H1 (cell line): ENCODE measurements around the gene SLC2A4. TPM values are rescaled to one million over a fixed set of nuclear protein-coding genes. Genes with fewer than 3 reads are reported as not detected.

Experiments
- CTCF ChIA-PET: fragments of 300-600 bp; sonication (Branson Sonifier 250); formaldehyde crosslinking; loops from one replicate; lab custom pipeline; 2021; ENCODE audit not compliant: partially characterized antibody; lab: Charles Lee
- POLR2A ChIA-PET: fragments of 300-600 bp; sonication (Branson Sonifier 250); formaldehyde crosslinking; loops from one replicate; lab custom pipeline; 2021; ENCODE audit warnings: inconsistent platforms; ENCODE audit not compliant: partially characterized antibody; lab: Charles Lee
- DNase-seq, 2 experiments: peaks; one replicate each; pipeline versions ENCODE4 v3.0.0 to v3.0.0-alpha.2; 2010 to 2022; ENCODE audit warnings: low spot score in 2 of 2, low read depth in 1 of 2, mixed read lengths in 1 of 2
- FAIRE-seq: peaks from 2 replicates; lab custom pipeline; 2011; peaks lifted over from hg19 to GRCh38; lab: Jason Lieb, UNC
- H2AFZ ChIP-seq: 2 replicates; pipeline ENCODE4 v1.8.1; 2012; ENCODE audit warnings: low read length, inconsistent platforms
- H2AK5ac ChIP-seq: 2 replicates; pipeline ENCODE4 v1.6.1; 2013; ENCODE audit warnings: low read depth, low read length
- H2BK120ac ChIP-seq: replicated peaks from 2 replicates; pipeline ENCODE3; 2013; ENCODE audit warnings: low read depth, low read length, inconsistent platforms
- H2BK12ac ChIP-seq: 2 replicates; pipeline ENCODE4 v1.6.1; 2013; ENCODE audit warnings: low read depth, low read length
- H2BK15ac ChIP-seq: 2 replicates; pipeline ENCODE4 v1.6.1; 2013; ENCODE audit warnings: low read length
- H2BK20ac ChIP-seq: 2 replicates; pipeline ENCODE4 v1.6.1; 2013; ENCODE audit warnings: low read length
- H2BK5ac ChIP-seq: 2 replicates; pipeline ENCODE4 v1.6.1; 2013; ENCODE audit warnings: low read depth, low read length
- H3K14ac ChIP-seq: 2 replicates; pipeline ENCODE4 v1.6.1; 2013; ENCODE audit warnings: inconsistent platforms; ENCODE audit not compliant: insufficient read length
- H3K18ac ChIP-seq: 2 replicates; pipeline ENCODE4 v1.6.1; 2013; ENCODE audit warnings: low read length; ENCODE audit errors: extremely low read depth
- H3K23ac ChIP-seq: 2 replicates; pipeline ENCODE4 v1.6.1; 2013; ENCODE audit warnings: inconsistent platforms; ENCODE audit not compliant: insufficient read length
- H3K23me2 ChIP-seq: 2 replicates; pipeline ENCODE4 v1.6.1; 2013; ENCODE audit warnings: low read depth, low read length
- H3K27ac ChIP-seq: 2 replicates; pipeline ENCODE4 v1.6.1; 2011; ENCODE audit warnings: low read depth, low read length, inconsistent platforms
- H3K27me3 ChIP-seq, 4 experiments: replicated peaks in 1 of 4; 1 replicate in 1 of 4; 2 replicates in 3 of 4; pipeline versions ENCODE4 v1.6.1 to v1.8.1; 2011 to 2013; ENCODE audit warnings: low read length in 3 of 4, mild to moderate bottlenecking in 3 of 4, inconsistent platforms in 2 of 4, mixed read lengths in 2 of 4, moderate library complexity in 1 of 4; ENCODE audit not compliant: control insufficient read depth in 3 of 4, insufficient read depth in 3 of 4; ENCODE audit errors: extremely low read depth in 1 of 4
- H3K36me3 ChIP-seq, 4 experiments: 2 replicates each; pipeline versions ENCODE4 v1.6.1 to v1.8.1; 2011 to 2013; ENCODE audit warnings: mild to moderate bottlenecking in 4 of 4, low read length in 3 of 4, moderate library complexity in 2 of 4, control low read depth in 1 of 4, inconsistent platforms in 1 of 4; ENCODE audit not compliant: insufficient read depth in 4 of 4, control insufficient read depth in 2 of 4
- H3K4ac ChIP-seq: replicated peaks from 2 replicates; pipeline ENCODE3; 2013; ENCODE audit warnings: low read length, low read depth, mixed read lengths, inconsistent platforms; ENCODE audit not compliant: insufficient read length
- H3K4me1 ChIP-seq, 4 experiments: replicated peaks in 1 of 4; 1 replicate in 1 of 4; 2 replicates in 3 of 4; pipeline versions ENCODE4 v1.6.1 to v1.8.1; 2011 to 2013; ENCODE audit warnings: low read length in 3 of 4, inconsistent platforms in 2 of 4, mixed read lengths in 1 of 4; ENCODE audit not compliant: insufficient read depth in 4 of 4, control insufficient read depth in 3 of 4
- H3K4me2 ChIP-seq, 2 experiments: 2 replicates each; pipeline versions ENCODE4 v1.6.1 to v1.8.1; 2011 to 2013; ENCODE audit warnings: low read depth in 2 of 2, low read length in 2 of 2, control low read depth in 1 of 2, inconsistent platforms in 1 of 2, mild to moderate bottlenecking in 1 of 2; ENCODE audit not compliant: insufficient read depth in 1 of 2
- H3K4me3 ChIP-seq, 4 experiments: fragments of 200-600, 300-600 bp in 1 of 4; sonication (generic), shearing (Covaris generic), sonication (Bioruptor Twin) in 1 of 4; 2 replicates each; pipeline versions ENCODE4 v1.5.1 to v1.8.1; 2011 to 2016; ENCODE audit warnings: low read length in 4 of 4, low read depth in 3 of 4, control low read depth in 2 of 4, inconsistent platforms in 2 of 4, mild to moderate bottlenecking in 2 of 4, mixed read lengths in 1 of 4, moderate library complexity in 1 of 4; ENCODE audit not compliant: insufficient read depth in 2 of 4; ENCODE audit errors: extremely low read depth in 1 of 4
- H3K56ac ChIP-seq: replicated peaks from 2 replicates; pipeline ENCODE3; 2013; ENCODE audit warnings: low read depth, mild to moderate bottlenecking, mixed read lengths, low read length, inconsistent platforms; ENCODE audit not compliant: insufficient read length
- H3K79me1 ChIP-seq: 2 replicates; pipeline ENCODE4 v1.6.1; 2013; ENCODE audit warnings: low read depth, low read length, control low read depth
- H3K79me2 ChIP-seq, 2 experiments: 2 replicates each; pipeline versions ENCODE4 v1.6.1 to v1.8.1; 2012 to 2013; ENCODE audit warnings: low read length in 2 of 2, mild to moderate bottlenecking in 2 of 2, inconsistent platforms in 1 of 2; ENCODE audit not compliant: insufficient read depth in 2 of 2, control insufficient read depth in 1 of 2
- H3K9ac ChIP-seq, 4 experiments: replicated peaks in 1 of 4; 1 replicate in 1 of 4; 2 replicates in 3 of 4; pipeline versions ENCODE4 v1.6.1 to v1.8.1; 2011 to 2013; ENCODE audit warnings: low read depth in 3 of 4, low read length in 3 of 4, control low read depth in 2 of 4, mild to moderate bottlenecking in 2 of 4, moderate library complexity in 2 of 4, inconsistent platforms in 1 of 4; ENCODE audit errors: extremely low read depth in 1 of 4
- H3K9me3 ChIP-seq, 2 experiments: 2 replicates each; pipeline versions ENCODE4 v1.6.1 to v1.8.1; 2012 to 2013; ENCODE audit warnings: mild to moderate bottlenecking in 2 of 2, moderate library complexity in 2 of 2, control low read depth in 1 of 2, inconsistent platforms in 1 of 2, low read depth in 1 of 2, low read length in 1 of 2, mixed read lengths in 1 of 2; ENCODE audit not compliant: insufficient read depth in 2 of 2
- H4K20me1 ChIP-seq, 2 experiments: replicated peaks in 1 of 2; 2 replicates each; pipeline versions ENCODE3 to v1.8.1; 2011 to 2013; ENCODE audit warnings: inconsistent platforms in 2 of 2, low read length in 2 of 2, mild to moderate bottlenecking in 1 of 2; ENCODE audit not compliant: insufficient read depth in 2 of 2, control insufficient read depth in 1 of 2
- H4K5ac ChIP-seq: 2 replicates; pipeline ENCODE4 v1.6.1; 2013; ENCODE audit warnings: low read length, low read depth, mixed read lengths, inconsistent platforms; ENCODE audit not compliant: insufficient read length
- H4K8ac ChIP-seq: 2 replicates; pipeline ENCODE4 v1.8.0; 2013; ENCODE audit warnings: mild to moderate bottlenecking, moderate library complexity, low read length, inconsistent platforms; ENCODE audit not compliant: insufficient read depth; ENCODE audit errors: extremely low read depth
- H4K91ac ChIP-seq: replicated peaks from 2 replicates; pipeline ENCODE3; 2013; ENCODE audit warnings: low read length, mixed read lengths, inconsistent platforms; ENCODE audit not compliant: insufficient read length
- ATF3 ChIP-seq: IDR thresholded peaks from 2 replicates; pipeline ENCODE4 v1.6.1; 2011; ENCODE audit warnings: low read depth, mild to moderate bottlenecking, low read length; ENCODE audit not compliant: insufficient read depth
- BACH1 ChIP-seq: IDR thresholded peaks from 2 replicates; pipeline ENCODE4 v1.6.1; 2012; ENCODE audit warnings: low read length, improper control_type of control experiment
- CHD1 ChIP-seq: IDR thresholded peaks from 2 replicates; pipeline ENCODE4 v1.6.1; 2012; ENCODE audit warnings: low read depth, low read length, improper control_type of control experiment
- PHF8 ChIP-seq: fragments of 200-600 bp; sonication (generic); conservative IDR thresholded peaks from 2 replicates; pipeline ENCODE4 v1.7.1; 2012; ENCODE audit warnings: low read depth, mild to moderate bottlenecking, inconsistent platforms, low read length, moderate library complexity
- SIN3A ChIP-seq, 2 experiments: IDR thresholded peaks in 1 of 2; conservative IDR thresholded peaks in 1 of 2; 2 replicates each; pipeline ENCODE4 v1.6.1; 2011 to 2012; ENCODE audit warnings: low read length in 2 of 2, improper control_type of control experiment in 1 of 2, low read depth in 1 of 2, mild to moderate bottlenecking in 1 of 2
- SP4 ChIP-seq: IDR thresholded peaks from 2 replicates; pipeline ENCODE4 v1.6.1; 2012; ENCODE audit warnings: low read length, inconsistent platforms
- WGBS, 2 experiments: shearing (Covaris generic) in 1 of 2; methylation state at CpG; one replicate each; pipeline versions ENCODE4 v1.1.6 to v1.1.7; 2013 to 2015; ENCODE audit warnings: low lambda C conversion rate in 2 of 2, mixed read lengths in 2 of 2, inconsistent platforms in 1 of 2, low coverage in 1 of 2, missing lambda C conversion rate in 1 of 2; ENCODE audit not compliant: insufficient replicate concordance in 2 of 2, insufficient coverage in 1 of 2, insufficient read length in 1 of 2; ENCODE audit errors: extremely low coverage in 1 of 2, missing lambda C conversion rate in 1 of 2; 5-methylcytosine and 5-hydroxymethylcytosine counted together
- polyA plus RNA-seq, 7 experiments: library from polyadenylated mRNA; depleted of rRNA in 3 of 7; stranded (reverse) in 5 of 7; unstranded in 2 of 7; fragments of >200 nt in 5 of 7; fragments of 200-250 nt in 2 of 7; gene quantifications; 1 replicate in 5 of 7; 2 replicates in 1 of 7; 4 replicates in 1 of 7; pipeline versions ENCODE4 v1.2.1 to v1.2.3, GENCODE V29; 2011 to 2013; ENCODE audit warnings: missing spikeins in 2 of 7, mixed read lengths in 2 of 7
- total RNA-seq: library from RNA; stranded (reverse); fragmentation: NEBNext Ultra II Directional; extraction: Animal tissue kit (Norgen Biotek cat#: 25700); gene quantifications from 2 replicates; pipeline ENCODE4 v1.2.1, GENCODE V29; 2021
- TF ChIP-seq, protein P1 (sequence below): IDR thresholded peaks from 2 replicates; pipeline ENCODE4 v1.6.1; 2012; ENCODE audit warnings: low read length, inconsistent platforms

SLC2A4 gene
- total and polyA plus RNA-seq, 2 of the 8 experiments (the other 6 are each of a cell fraction or from before 2014, with no cell fraction given), result 5.7 to 6.9 TPM

DNA sequence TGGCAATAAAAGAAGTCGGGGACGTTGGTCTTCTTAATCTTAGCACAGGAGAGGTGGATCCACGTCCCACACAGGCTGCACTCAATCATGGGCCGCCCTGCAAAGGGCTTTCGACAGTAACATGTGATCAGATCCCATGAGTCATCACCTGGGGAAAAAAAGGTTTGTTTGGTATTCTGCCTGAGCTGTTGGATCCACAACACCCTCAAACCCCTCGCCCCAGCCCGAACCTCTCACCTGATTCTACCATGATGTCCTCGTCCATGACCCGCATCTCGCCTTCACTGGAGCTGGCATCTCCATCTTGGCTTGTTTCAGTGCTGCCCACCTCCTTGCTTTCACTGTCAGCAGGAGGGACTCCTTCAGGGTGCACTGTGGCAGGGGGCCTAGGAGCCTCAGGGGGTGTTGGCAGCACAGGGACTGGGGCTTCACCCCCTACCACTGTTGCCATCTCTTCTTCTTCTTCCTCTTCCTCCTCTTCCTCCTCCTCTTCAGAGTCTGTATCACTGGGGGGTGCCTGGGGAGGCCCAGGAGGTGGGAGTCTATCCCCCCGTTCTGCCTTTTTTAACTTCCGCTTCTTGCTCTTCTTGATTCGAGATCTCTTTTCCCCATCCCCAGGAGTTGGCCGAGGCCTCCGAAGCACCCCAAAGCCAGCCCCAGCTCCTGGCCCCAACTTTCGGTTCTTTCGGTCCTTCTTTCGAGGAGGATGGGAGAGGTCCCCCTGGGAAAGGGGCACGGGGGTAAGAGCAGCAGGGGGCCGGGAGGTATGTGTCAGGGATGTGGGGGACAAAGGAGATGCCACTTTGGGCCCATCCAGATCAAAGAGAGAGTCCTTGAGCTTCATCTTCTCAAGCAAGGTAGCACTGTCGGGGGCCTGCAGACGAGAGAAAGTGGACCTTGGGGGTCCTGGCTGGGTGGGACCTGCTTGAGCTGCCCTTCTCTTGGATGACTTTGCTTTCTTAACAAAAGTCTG, 45.5 kb upstream of the SLC2A4 start:
- FAIRE-seq (no peak), DNase-seq (no peak)
- Histone ChIP-seq H4K91ac (no peak overlapping the region), H2AFZ (no peak overlapping the region), H4K20me1 (peaks cover 17 to 28% of the 10 kb centered on the region in 2 experiments), H3K79me1 (peaks cover 11% of the 10 kb centered on the region), H3K9ac (no peak overlapping the region), H3K9me3 (no peaks in the 10 kb centered on the region), H2AK5ac (no peak overlapping the region), H2BK15ac (no peak overlapping the region), H2BK20ac (no peak overlapping the region), H3K4me1 (peaks cover 4 to 22% (median 9%) of the 10 kb centered on the region in 4 experiments), H3K27me3 (no peaks in the 10 kb centered on the region), H3K4me3 (no peak overlapping the region), H4K8ac (peak overlapping the region; percentile 82; the same call in 1 of the 2 replicates), H2BK120ac (no peak overlapping the region), H3K27ac (no peak overlapping the region), H3K23ac (no peak overlapping the region), H2BK12ac (no peak overlapping the region), H4K5ac (no peak overlapping the region), H3K4ac (no peak overlapping the region), H3K36me3 (peaks cover 15 to 35% (median 22%) of the 10 kb centered on the region in 4 experiments; a peak in 6 of 8 replicates), H3K4me2 (no peak overlapping the region), H2BK5ac (no peak overlapping the region), H3K23me2 (peaks cover 3% of the 10 kb centered on the region; the same call in 1 of the 2 replicates), H3K14ac (no peak overlapping the region), H3K79me2 (peaks cover 13 to 68% of the 10 kb centered on the region in 2 experiments), H3K56ac (no peak overlapping the region), H3K18ac (no peak overlapping the region)
- POLR2A ChIA-PET, result interaction anchor here (0.8 to 19.7 kb wide), 13 partner anchors 8 to 353 kb away, joined by 3 to 386 read pairs (median 11); partner anchors contain the start of genes ACADVL, CLDN7, CTDNEP1 and DLG4
- TF ChIP-seq ATF3, result no peak
- no peak for TF ChIP-seq PHF8
- no peak for TF ChIP-seq SP4
- TF ChIP-seq BACH1, result no peak
- no peak for TF ChIP-seq SIN3A (conservative IDR thresholded peaks at IDR 0.05 in 1 of 2, IDR thresholded peaks at IDR 0.05 in 1 of 2; ENCODE audit: low read depth in 1 of 2, low read length in 2 of 2)
- no peak for TF ChIP-seq CHD1
- TF ChIP-seq, protein P1, sequence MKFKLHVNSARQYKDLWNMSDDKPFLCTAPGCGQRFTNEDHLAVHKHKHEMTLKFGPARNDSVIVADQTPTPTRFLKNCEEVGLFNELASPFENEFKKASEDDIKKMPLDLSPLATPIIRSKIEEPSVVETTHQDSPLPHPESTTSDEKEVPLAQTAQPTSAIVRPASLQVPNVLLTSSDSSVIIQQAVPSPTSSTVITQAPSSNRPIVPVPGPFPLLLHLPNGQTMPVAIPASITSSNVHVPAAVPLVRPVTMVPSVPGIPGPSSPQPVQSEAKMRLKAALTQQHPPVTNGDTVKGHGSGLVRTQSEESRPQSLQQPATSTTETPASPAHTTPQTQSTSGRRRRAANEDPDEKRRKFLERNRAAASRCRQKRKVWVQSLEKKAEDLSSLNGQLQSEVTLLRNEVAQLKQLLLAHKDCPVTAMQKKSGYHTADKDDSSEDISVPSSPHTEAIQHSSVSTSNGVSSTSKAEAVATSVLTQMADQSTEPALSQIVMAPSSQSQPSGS, result no peak
- 90% methylated on average over 22 of the region's 22 CpGs; no CpG with 5 or more reads in 1 of the 2 experiments for WGBS, 2 experiments
- CTCF ChIA-PET, result interaction anchor here (0.7 to 6.4 kb wide), 4 partner anchors 15 to 214 kb away, joined by 3 to 46 read pairs (median 4); partner anchors contain the start of genes ACADVL and DLG4
